Measurements from ENCODE around the gene SNCG.
A peak's percentile ranks its signal among the peaks of the same experiment; 100 is the strongest.
"Not testable (repeated sequence)": the region's sequence is repeated elsewhere in the genome, so short reads cannot be mapped to it uniquely, and the experiment has no call there.

The SNCG gene

GRCh38 chr10:86970162-86970981 is 12.0 kb downstream of the SNCG start:
- H3K4me3 ChIP-seq, result peak overlapping the region; percentile 51 to 73 (median 62)
- H3K27ac ChIP-seq, result peak overlapping the region; percentile 88 to 100 (median 96)

GRCh38 chr10:86970982-86971231 is 12.5 kb downstream of the SNCG start:
- Histone ChIP-seq H3K27ac (peak overlapping the region; percentile 88 to 100 (median 96)), H3K4me3 (peak overlapping the region; percentile 51 to 73 (median 62))

- Histone ChIP-seq H3K27ac (peak overlapping the region; percentile 45 to 100 (median 96)), H3K4me3 (peak overlapping the region; percentile 51 to 73 (median 62))
These were observed 13.0 kb downstream of the SNCG start for GRCh38 chr10:86971232-86971991.

GRCh38 chr10:86972613-86973380 is 14.4 kb downstream of the SNCG start:
- no peak overlapping the region for H3K4me3 ChIP-seq
- H3K27ac ChIP-seq, result peak overlapping the region in 14 of 21 experiments; percentile 5 to 100 (median 99)

GRCh38 chr10:86974484-86974883 is 16.1 kb downstream of the SNCG start:
- Histone ChIP-seq H3K4me3 (no peak overlapping the region), H3K27ac (peak overlapping the region in 11 of 21 experiments; percentile 27 to 100 (median 50))

- Histone ChIP-seq H3K27ac (no peak overlapping the region), H3K4me3 (no peak overlapping the region)
These were observed 18.1 kb downstream of the SNCG start for GRCh38 chr10:86976362-86977056.

GRCh38 chr10:86978457-86978856 is 20.1 kb downstream of the SNCG start:
- H3K27ac ChIP-seq, result peak overlapping the region in 10 of 21 experiments; percentile 7 to 85 (median 40)
- not testable (repeated sequence) for H3K4me3 ChIP-seq

GRCh38 chr10:86979296-86979818 is 21.0 kb downstream of the SNCG start:
- peak overlapping the region in 7 of 21 experiments; percentile 7 to 85 (median 66) for H3K27ac ChIP-seq
- no peak overlapping the region for H3K4me3 ChIP-seq

GRCh38 chr10:86979977-86980448 is 21.6 kb downstream of the SNCG start:
- H3K27ac ChIP-seq, result peak overlapping the region in 12 of 21 experiments; percentile 5 to 85 (median 56)

GRCh38 chr10:86981020-86981419 is 22.6 kb downstream of the SNCG start:
- peak overlapping the region in 3 of 21 experiments; percentile 19 to 75 (median 74) for H3K27ac ChIP-seq
- not testable (repeated sequence) for H3K4me3 ChIP-seq

More at GRCh38 chr10:86979977-86980448, 21.6 kb downstream of the SNCG start:
- H3K4me3 ChIP-seq, result no peak overlapping the region

- Histone ChIP-seq H3K4me3 (no peak overlapping the region), H3K27ac (no peak overlapping the region)
These were observed 23.3 kb downstream of the SNCG start for GRCh38 chr10:86981716-86982115.

GRCh38 chr10:86984498-86984897 is 26.1 kb downstream of the SNCG start:
- not testable (repeated sequence) for H3K27ac ChIP-seq, H3K4me3 ChIP-seq

GRCh38 chr10:86988520-86988919 is 30.1 kb downstream of the SNCG start:
- Histone ChIP-seq H3K4me3 (no peak overlapping the region), H3K27ac (no peak overlapping the region)

- not testable (repeated sequence) for H3K27ac ChIP-seq, H3K4me3 ChIP-seq
These were observed 33.0 kb downstream of the SNCG start for GRCh38 chr10:86991362-86991761.

GRCh38 chr10:86992456-86992855 is 34.1 kb downstream of the SNCG start:
- Histone ChIP-seq H3K4me3 (no peak overlapping the region), H3K27ac (no peak overlapping the region)

- H3K27ac ChIP-seq, result no peak overlapping the region
- no peak overlapping the region for H3K4me3 ChIP-seq
These were observed 34.5 kb downstream of the SNCG start for GRCh38 chr10:86992929-86993328.

- H3K27ac ChIP-seq, H3K4me3 ChIP-seq: not testable (repeated sequence)
These were observed 41.5 kb downstream of the SNCG start for GRCh38 chr10:86999802-87000403.

- Histone ChIP-seq H3K27ac (no peak overlapping the region), H3K4me3 (no peak overlapping the region)
These were observed 42.1 kb downstream of the SNCG start for GRCh38 chr10:87000491-87000890.

- not testable (repeated sequence) for H3K4me3 ChIP-seq
- peak overlapping the region in 1 of 21 experiments; percentile 31 for H3K27ac ChIP-seq
These were observed 48.7 kb downstream of the SNCG start for GRCh38 chr10:87007124-87007523.

All from skin epidermis (tissue), 12 donors.